HepG2 (cell line): ENCODE results near the gene C1QL2. TPM values are rescaled to one million over a fixed set of nuclear protein-coding genes. Genes with fewer than 3 reads are reported as not detected.

Experiments
- CEBPG ChIP-seq: IDR thresholded peaks from 2 replicates; pipeline ENCODE4 v1.6.1; 2016
- GATA4 ChIP-seq: sonication (generic); IDR thresholded peaks from 2 replicates; pipeline ENCODE4 v1.6.1; 2016; ENCODE audit warnings: antibody characterized with exemption, low read depth, borderline replicate concordance
- HNF4A ChIP-seq: sonication (generic); formaldehyde crosslinking; IDR thresholded peaks from 2 replicates; pipeline ENCODE4 v1.4.0; 2020; ENCODE audit warnings: missing genetic modification reagents
- HNRNPH1 ChIP-seq: fragments of 200-400 bp; formaldehyde crosslinking; optimal IDR thresholded peaks from 2 replicates; pipeline ENCODE3; 2017; ENCODE audit warnings: mild to moderate bottlenecking, low read depth, low read length
- IKZF4 ChIP-seq: sonication (generic); formaldehyde crosslinking; IDR thresholded peaks from 2 replicates; pipeline ENCODE4 v1.5.1; 2020; ENCODE audit warnings: borderline replicate concordance, mild to moderate bottlenecking, low read depth, missing genetic modification reagents; ENCODE audit errors: not compliant biosample characterization
- KAT7 ChIP-seq: IDR thresholded peaks from 2 replicates; pipeline ENCODE4 v1.6.1; 2018; ENCODE audit warnings: borderline replicate concordance, missing compliant biosample characterization
- NCOR1 ChIP-seq: fragments of 200-600 bp; sonication (generic); IDR thresholded peaks from 2 replicates; pipeline ENCODE4 v1.7.0; 2017; ENCODE audit warnings: antibody characterized with exemption, low read length, borderline replicate concordance
- NFRKB ChIP-seq: fragments of 450-650 bp; IDR thresholded peaks from 2 replicates; pipeline ENCODE4 v1.6.1; 2017
- PCBP1 ChIP-seq: fragments of 200-400 bp; formaldehyde crosslinking; IDR thresholded peaks from 2 replicates; pipeline ENCODE4 v1.6.1; 2017; ENCODE audit warnings: mild to moderate bottlenecking, low read depth, low read length, borderline replicate concordance
- SALL1 ChIP-seq: sonication (generic); formaldehyde crosslinking; IDR thresholded peaks from 2 replicates; pipeline ENCODE4 v1.8.0; 2022; ENCODE audit warnings: mild to moderate bottlenecking, missing genetic modification reagents
- TCF7 ChIP-seq: sonication (generic); IDR thresholded peaks from 2 replicates; pipeline ENCODE4 v1.6.1; 2016; ENCODE audit warnings: antibody characterized with exemption, low read depth
- TSC22D2 ChIP-seq: sonication (generic); formaldehyde crosslinking; IDR thresholded peaks from 2 replicates; pipeline ENCODE4 v1.5.1; 2020; ENCODE audit warnings: missing genetic modification reagents, mild to moderate bottlenecking, borderline replicate concordance
- ZNF3 ChIP-seq: IDR thresholded peaks from 2 replicates; pipeline ENCODE4 v1.7.0; 2017; ENCODE audit warnings: inconsistent platforms
- ZNF572 ChIP-seq: sonication (generic); formaldehyde crosslinking; IDR thresholded peaks from 2 replicates; pipeline ENCODE4 v1.5.1; 2020; ENCODE audit warnings: mild to moderate bottlenecking, missing genetic modification reagents
- ZNF577 ChIP-seq: sonication (generic); formaldehyde crosslinking; IDR thresholded peaks from 2 replicates; pipeline ENCODE4 v1.4.0; 2020; ENCODE audit warnings: mild to moderate bottlenecking, low read depth, missing genetic modification reagents, borderline replicate concordance
- ZNF678 ChIP-seq: sonication (generic); formaldehyde crosslinking; IDR thresholded peaks from 2 replicates; pipeline ENCODE4 v1.4.0; 2020; ENCODE audit warnings: mild to moderate bottlenecking, missing genetic modification reagents
- ZNF768 ChIP-seq: sonication (generic); formaldehyde crosslinking; IDR thresholded peaks from 2 replicates; pipeline ENCODE4 v1.4.0; 2020; ENCODE audit warnings: missing genetic modification reagents
- ZSCAN29 ChIP-seq: sonication (generic); formaldehyde crosslinking; conservative IDR thresholded peaks from 2 replicates; pipeline ENCODE4 v1.4.0; 2020; ENCODE audit warnings: mild to moderate bottlenecking, missing genetic modification reagents
- polyA plus RNA-seq, 8 experiments: library from polyadenylated mRNA; depleted of rRNA in 3 of 8; stranded (reverse) in 7 of 8; unstranded in 1 of 8; fragments of >200 nt; fragmentation: Illumina TruSeq in 4 of 8; extraction: Trizol in 4 of 8; gene quantifications; 2 replicates each; pipeline versions ENCODE4 v1.2.1 to v1.2.3, GENCODE V29; 2011 to 2016; ENCODE audit warnings: low read depth in 4 of 8, missing spikeins in 1 of 8, mixed read lengths in 1 of 8; ENCODE audit not compliant: insufficient read depth in 1 of 8
- total RNA-seq, 5 experiments: library from RNA; depleted of rRNA; stranded (reverse); fragments of >200 nt; fragmentation: Illumina TruSeq; extraction: Trizol; gene quantifications; 2 replicates each; pipeline ENCODE4 v1.2.3, GENCODE V29; 2016; ENCODE audit warnings: low read depth in 1 of 5
- TF ChIP-seq, protein P1 (sequence below): sonication (generic); formaldehyde crosslinking; IDR thresholded peaks from 2 replicates; pipeline ENCODE4 v1.5.1; 2020; ENCODE audit warnings: mild to moderate bottlenecking, missing genetic modification reagents
- TF ChIP-seq, protein P2 (sequence below): sonication (generic); formaldehyde crosslinking; IDR thresholded peaks from 2 replicates; pipeline ENCODE4 v1.4.0; 2020; ENCODE audit warnings: mild to moderate bottlenecking, missing genetic modification reagents
- TF ChIP-seq, protein P3 (sequence below): sonication (generic); formaldehyde crosslinking; IDR thresholded peaks from 2 replicates; pipeline ENCODE4 v1.5.0; 2020; ENCODE audit warnings: mild to moderate bottlenecking, missing genetic modification reagents
- TF ChIP-seq, protein P4 (sequence below): sonication (generic); formaldehyde crosslinking; IDR thresholded peaks from 2 replicates; pipeline ENCODE4 v1.5.0; 2020; ENCODE audit warnings: missing genetic modification reagents
- TF ChIP-seq, protein P5 (sequence below): sonication (generic); formaldehyde crosslinking; IDR thresholded peaks from 2 replicates; pipeline ENCODE4 v1.4.0; 2020; ENCODE audit warnings: mild to moderate bottlenecking, missing genetic modification reagents
- TF ChIP-seq, protein P6 (sequence below): sonication (generic); formaldehyde crosslinking; IDR thresholded peaks from 2 replicates; pipeline ENCODE4 v1.8.1; 2023; ENCODE audit warnings: missing genetic modification reagents, mild to moderate bottlenecking, borderline replicate concordance

C1QL2 gene
- total and polyA plus RNA-seq, 2 of the 13 experiments (the other 11 are each of a cell fraction or from before 2014, with no cell fraction given): not detected

DNA sequence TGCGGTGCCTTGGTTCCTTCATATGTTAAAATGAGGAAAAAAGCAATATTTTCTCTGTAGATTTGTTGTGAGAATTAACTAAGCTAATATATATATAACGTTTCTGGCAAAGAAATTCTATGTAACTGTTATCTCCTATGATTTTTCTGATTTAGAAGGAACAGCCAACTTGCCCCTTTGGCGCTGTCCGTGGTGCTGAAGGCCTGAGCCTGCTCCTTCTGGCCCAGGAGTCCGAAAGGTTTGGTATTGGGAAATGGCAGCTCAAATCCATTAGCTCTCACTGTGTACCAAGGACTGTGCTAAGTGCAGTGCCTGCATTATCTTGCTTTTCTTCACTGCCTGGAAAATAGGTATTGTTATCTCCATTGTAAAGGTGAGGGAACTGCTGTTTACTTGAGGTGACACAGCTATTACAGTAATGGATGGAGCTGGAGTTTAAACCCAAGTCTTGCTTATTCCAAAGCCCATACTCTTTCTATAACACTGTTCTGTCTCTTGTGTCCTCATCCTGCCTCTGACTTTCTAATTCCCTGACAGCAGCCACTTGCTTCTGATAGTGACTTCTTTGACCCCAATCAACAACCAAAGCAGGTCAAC, 52.2 kb downstream of the C1QL2 start (continued):
- TF ChIP-seq ZNF577 (CRISPR knock-in tag) (no peak), KAT7 (no peak), IKZF4 (no peak), NFRKB (no peak), ZNF768 (CRISPR knock-in tag) (no peak), HNRNPH1 (no peak), GATA4 (no peak), ZNF678 (CRISPR knock-in tag) (no peak), ZNF572 (CRISPR knock-in tag) (no peak), ZSCAN29 (CRISPR knock-in tag) (no peak), SALL1 (peak; percentile 69), TSC22D2 (0 out of 2 replicates have a peak, but pooled peaks have one; percentile 54), CEBPG (no peak), HNF4A (no peak), PCBP1 (no peak), TCF7 (no peak), ZNF3 (no peak), NCOR1 (no peak)
- TF ChIP-seq, protein P1, sequence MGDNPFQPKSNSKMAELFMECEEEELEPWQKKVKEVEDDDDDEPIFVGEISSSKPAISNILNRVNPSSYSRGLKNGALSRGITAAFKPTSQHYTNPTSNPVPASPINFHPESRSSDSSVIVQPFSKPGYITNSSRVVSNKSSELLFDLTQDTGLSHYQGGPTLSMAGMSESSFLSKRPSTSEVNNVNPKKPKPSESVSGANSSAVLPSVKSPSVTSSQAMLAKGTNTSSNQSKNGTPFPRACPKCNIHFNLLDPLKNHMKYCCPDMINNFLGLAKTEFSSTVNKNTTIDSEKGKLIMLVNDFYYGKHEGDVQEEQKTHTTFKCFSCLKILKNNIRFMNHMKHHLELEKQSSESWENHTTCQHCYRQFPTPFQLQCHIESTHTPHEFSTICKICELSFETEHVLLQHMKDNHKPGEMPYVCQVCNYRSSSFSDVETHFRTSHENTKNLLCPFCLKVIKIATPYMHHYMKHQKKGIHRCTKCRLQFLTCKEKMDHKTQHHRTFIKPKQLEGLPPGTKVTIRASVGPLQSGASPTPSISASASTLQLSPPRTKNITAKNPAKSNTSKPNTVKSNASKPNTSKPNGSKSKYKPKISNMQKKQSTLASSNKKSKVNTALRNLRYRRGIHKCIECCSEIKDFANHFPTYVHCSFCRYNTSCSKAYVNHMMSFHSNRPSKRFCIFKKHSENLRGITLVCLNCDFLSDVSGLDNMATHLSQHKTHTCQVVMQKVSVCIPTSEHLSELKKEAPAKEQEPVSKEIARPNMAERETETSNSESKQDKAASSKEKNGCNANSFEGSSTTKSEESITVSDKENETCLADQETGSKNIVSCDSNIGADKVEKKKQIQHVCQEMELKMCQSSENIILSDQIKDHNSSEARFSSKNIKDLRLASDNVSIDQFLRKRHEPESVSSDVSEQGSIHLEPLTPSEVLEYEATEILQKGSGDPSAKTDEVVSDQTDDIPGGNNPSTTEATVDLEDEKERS (CRISPR knock-in tag): no peak
- TF ChIP-seq, protein P2, sequence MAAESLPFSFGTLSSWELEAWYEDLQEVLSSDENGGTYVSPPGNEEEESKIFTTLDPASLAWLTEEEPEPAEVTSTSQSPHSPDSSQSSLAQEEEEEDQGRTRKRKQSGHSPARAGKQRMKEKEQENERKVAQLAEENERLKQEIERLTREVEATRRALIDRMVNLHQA: no peak
- TF ChIP-seq, protein P3, sequence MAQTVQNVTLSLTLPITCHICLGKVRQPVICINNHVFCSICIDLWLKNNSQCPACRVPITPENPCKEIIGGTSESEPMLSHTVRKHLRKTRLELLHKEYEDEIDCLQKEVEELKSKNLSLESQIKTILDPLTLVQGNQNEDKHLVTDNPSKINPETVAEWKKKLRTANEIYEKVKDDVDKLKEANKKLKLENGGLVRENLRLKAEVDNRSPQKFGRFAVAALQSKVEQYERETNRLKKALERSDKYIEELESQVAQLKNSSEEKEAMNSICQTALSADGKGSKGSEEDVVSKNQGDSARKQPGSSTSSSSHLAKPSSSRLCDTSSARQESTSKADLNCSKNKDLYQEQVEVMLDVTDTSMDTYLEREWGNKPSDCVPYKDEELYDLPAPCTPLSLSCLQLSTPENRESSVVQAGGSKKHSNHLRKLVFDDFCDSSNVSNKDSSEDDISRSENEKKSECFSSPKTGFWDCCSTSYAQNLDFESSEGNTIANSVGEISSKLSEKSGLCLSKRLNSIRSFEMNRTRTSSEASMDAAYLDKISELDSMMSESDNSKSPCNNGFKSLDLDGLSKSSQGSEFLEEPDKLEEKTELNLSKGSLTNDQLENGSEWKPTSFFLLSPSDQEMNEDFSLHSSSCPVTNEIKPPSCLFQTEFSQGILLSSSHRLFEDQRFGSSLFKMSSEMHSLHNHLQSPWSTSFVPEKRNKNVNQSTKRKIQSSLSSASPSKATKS (CRISPR knock-in tag): no peak
- TF ChIP-seq, protein P4, sequence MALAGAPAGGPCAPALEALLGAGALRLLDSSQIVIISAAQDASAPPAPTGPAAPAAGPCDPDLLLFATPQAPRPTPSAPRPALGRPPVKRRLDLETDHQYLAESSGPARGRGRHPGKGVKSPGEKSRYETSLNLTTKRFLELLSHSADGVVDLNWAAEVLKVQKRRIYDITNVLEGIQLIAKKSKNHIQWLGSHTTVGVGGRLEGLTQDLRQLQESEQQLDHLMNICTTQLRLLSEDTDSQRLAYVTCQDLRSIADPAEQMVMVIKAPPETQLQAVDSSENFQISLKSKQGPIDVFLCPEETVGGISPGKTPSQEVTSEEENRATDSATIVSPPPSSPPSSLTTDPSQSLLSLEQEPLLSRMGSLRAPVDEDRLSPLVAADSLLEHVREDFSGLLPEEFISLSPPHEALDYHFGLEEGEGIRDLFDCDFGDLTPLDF (CRISPR knock-in tag): peak; percentile 68; the same call in 1 of the 2 replicates
- TF ChIP-seq, protein P5, sequence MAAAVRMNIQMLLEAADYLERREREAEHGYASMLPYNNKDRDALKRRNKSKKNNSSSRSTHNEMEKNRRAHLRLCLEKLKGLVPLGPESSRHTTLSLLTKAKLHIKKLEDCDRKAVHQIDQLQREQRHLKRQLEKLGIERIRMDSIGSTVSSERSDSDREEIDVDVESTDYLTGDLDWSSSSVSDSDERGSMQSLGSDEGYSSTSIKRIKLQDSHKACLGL (CRISPR knock-in tag): no peak
- TF ChIP-seq, protein P6, sequence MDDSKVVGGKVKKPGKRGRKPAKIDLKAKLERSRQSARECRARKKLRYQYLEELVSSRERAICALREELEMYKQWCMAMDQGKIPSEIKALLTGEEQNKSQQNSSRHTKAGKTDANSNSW (CRISPR knock-in tag): no peak
